ENCODE data around the gene GTF2H4.
"Not testable (repeated sequence)": the region's sequence is repeated elsewhere in the genome, so short reads cannot be mapped to it uniquely, and the experiment has no call there.

The GTF2H4 gene

DNA sequence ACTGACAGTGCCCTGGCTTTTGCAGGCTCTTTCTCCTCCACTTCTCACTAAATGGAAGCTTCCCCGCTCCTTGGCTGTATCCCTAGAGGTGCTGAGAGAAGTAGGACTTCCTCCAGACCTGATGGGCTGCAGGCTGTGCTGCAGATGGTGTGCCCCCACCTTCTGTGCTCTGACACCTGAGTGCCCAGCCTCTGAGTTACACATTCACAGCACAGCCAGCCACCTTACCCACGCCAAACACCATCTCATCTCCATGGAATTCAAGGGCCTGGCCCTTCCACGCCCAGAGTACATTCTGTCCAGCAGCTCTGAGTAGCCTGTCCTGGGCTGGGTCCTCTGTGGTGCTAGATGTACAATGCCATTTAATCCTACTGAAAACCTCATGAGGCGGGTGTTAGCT lies 18.6 kb downstream of the GTF2H4 start:
- DNase-seq: peak; percentile 44

DNA sequence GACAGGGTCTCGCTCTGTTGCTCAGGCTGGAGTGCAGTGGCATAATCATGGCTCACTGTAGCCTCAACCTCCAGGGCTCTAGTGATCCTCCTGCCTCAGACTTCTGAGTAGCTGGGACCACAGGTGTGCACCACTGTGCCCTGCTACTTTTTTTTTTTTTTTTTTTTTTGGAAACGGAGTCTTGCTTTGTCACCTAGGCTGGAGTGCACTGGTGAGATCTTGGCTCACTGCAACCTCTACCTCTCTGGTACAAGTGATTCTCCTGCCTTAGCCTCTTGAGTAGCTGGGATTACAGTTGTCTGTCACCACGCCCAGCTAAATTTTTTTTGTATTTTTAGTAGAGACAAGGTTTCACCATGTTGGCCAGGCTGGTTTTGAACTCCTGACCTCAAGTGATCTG lies 19.1 kb downstream of the GTF2H4 start:
- not testable (repeated sequence) for DNase-seq

DNA sequence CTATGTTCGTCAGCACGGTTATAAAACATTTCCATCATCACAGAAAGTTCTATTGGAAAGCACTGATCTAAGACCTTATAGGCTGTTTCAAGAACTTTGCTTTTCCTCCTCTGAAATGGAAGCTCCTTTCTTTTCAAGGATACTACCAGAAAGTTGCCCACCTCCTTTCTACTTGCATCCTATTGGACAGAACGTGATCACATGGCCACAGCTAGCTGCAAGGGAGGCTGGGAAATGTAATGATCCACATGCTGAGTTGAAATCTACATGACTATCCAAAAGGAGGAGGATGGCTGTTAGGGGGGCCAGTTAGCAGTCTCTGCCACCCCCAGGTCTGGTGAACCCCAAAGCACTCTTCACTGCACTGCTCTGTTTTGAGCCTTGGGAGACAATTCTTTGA lies 20.7 kb downstream of the GTF2H4 start:
- DNase-seq: no peak

DNA sequence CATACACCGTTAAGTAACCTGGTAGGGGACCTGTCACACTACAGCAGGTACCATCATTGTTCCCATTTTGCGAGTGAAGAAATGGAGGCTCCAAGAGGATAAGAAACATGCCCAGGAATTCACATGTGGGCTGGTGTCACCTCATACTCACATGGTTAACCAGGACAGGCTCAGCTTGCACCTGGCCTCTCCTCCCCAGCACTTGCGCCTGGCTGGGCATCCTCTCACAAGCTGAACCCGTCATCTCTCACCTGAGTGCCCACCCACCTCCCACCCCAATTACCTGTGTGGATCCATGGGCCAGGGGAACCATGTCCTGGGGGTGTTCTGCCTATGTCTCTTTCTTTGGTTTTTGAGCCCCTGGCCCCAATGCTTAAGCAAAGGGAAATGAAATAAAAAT lies 22.5 kb downstream of the GTF2H4 start:
- no peak for DNase-seq

DNA sequence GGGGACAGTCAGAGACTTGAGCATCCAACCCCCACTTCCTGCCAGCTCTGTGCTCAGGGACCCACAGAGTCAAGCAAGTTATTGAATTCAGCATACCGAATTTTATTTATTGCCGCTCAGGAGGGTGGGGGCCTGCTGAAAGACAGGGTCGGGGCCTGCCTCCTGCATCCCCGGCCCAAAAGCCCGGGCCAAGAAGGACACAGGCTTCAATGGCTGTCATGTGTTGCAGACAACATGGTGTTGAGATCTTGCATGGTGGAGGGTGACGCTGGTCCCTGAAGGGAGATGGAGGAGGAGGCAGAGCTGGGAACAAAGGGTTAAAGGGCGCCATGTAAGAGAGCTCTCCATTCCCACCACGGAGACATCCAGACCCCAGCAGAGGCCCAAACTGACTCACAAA lies 23.3 kb downstream of the GTF2H4 start:
- no peak for DNase-seq

DNA sequence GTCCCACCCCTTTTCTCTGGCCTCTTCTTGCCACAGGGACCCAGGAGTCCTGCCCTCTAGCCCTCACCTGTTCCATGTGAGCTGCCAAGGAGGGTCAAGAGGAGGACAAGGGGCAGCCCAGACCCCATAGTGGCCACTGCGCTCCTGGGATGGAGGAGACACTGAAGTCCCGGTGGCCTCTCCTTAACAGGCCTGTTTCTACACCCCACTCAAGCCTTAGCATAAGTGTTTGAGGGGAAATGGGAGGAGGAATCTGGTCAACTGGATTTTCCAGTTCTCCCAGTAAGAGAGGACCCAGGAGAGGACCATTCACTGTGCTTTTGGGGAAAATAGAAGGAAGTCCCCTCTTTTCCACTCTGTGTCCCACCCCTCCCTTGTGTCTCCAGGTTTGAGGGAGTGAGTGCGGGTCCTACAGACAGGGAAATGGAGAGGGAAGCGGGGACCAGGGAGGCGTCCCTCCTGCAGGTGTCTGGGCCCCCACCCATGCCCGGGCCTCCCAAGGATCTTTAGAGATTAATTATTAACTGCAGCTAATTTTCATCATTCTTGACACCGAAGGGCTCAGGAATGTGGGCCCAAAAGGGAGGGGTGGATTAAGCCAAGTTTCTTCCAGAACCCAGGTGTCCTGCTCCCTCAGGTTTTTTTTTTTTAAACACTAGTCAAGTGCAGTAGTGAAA lies 24.1 kb downstream of the GTF2H4 start, which contains the start of gene SFTA2:
SFTA2 (minus strand) TSS at position 202 of the 677 bp plus-strand sequence; CDS start at position 128, 74 bp downstream.
- DNase-seq: no peak

DNA sequence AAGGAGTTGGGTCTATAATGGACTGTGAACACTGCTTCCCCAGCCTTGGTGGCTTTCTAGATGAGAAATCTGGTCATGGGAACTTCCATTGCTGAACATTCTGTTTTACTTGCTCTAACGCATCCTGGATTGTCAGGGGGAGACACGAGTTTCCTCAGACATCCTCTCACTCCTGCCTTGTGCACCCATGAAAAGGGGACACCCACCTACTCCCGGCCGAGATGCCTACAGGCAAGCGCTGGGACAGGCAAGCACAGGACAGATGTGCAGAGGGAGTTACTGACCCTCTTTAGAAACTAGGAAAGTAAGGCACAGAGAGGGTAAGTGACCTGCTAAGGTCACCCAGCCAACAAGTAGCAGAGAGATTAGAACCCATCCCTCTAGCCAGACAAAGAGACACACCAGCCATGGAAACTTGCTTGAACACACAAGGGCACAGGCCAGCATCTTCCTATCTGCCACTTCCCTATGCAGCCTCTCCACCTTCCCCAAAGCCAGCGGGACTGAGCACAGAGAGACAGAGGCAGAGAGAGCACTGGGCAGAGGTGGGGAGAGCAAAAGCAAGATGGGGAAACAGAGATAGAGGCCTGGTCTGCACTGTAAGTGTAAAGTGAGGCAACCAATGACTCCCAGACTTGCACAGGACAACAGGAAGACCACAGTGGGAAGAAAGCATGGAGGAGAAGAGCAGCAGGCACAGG lies 24.8 kb downstream of the GTF2H4 start:
- DNase-seq: no peak

DNA sequence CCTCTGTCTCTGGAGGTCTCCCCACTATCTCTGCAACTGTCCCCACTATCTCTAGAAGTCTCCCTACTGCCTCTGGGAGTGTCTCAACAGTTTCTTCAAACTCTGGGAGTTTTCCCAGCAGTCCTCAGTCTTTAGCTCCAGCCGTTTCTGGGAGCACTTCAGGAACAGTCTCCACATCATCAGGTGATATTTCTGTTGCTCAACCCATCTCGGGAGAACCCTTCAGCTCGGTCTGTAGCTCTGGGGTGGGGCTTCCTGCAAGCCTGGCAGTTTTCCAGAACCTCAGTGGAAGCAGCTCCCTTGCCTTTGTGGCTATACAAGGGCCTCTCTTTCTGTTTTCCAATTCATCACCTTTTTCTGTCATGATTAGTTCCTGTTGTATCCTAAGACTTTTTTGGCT lies 27.0 kb downstream of the GTF2H4 start:
- no peak for DNase-seq

DNA sequence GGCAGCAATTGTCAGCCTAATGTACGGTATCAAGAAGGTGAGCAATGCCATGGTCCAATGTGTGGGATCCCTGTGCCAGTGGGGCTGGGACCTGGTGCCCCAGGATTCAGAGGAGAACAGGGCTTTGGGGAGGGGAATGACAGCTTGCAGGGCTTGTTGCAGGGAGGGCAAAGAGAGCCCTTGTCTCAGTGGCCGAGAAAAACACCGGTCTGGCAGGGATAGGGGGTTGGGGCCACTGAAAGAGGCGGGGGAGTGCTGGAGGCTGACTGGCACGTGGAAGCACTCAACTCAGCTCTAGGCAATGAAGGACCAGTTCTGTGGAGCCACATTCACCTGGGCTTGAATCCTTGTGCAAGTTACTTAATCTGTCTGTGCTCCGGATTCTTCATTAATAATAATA lies 29.3 kb downstream of the GTF2H4 start:
- no peak for DNase-seq

DNA sequence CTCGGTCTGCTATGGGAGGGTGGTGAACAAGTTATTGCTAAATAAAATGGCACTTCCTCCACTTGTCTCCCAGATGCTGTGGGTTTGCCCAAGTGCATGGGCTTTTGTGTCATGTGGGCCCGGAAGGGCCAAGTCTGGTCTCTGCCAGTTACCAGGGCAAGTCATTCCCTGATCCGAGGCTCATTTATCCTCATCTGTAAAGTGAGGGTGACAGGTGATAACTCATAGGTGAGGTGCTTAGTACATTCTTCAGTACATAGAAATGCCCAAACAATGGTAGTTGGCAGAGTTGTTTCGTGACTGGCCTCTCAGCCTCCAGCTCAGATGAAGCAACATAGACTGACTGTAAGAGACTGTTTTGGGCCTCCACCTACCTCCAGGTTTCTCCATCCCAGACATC lies 30.7 kb downstream of the GTF2H4 start:
- DNase-seq: no peak

DNA sequence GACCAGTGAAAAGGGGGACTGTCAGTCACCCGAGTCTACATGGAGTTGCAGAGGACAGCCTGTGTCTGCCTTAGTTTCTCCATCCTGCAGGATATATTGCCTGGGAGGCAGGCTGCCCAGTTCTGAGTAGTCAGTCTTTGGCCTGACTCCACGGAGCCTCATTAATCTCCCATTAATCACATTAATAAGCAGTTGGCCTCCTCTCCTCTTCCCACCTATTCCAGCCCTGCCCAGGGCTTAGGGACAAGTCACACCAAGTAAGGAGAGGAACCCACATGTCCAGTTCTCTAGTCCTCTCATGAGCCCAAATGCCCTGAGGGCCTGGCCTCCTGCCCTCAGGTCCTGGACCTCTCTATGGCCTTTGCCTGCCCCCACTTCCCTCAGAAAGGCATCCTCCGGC lies 31.5 kb downstream of the GTF2H4 start:
- no peak for DNase-seq

DNA sequence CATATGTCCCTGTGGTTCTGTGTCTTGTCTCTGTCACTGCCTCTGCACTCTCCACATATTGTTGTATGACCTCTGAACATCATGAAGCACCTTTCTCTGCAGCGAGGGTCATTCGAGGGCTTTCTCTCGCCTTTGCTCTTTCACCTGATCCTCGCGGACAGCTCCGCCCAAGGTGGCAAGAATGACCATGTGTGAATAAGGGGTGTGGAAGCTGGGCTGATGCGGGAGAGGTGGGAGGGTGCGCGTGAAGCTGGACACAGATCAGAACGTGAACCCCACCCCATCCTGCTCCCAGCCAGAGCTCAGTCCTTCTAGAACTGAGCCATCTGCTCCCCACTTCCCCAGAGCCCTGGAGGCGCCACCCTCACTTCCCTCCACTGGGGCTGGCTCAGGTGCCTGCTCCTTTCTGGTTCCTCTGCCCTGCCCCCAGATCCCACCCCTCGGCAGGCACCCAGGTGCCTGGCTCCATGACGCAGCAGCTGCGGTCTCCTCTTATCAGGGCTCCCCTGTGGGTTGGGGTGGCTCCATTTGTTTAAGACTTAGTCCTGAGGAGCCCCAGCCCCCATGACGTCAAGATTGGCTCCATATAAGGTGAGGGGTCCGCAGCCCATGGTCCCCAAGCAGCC lies 32.5 kb downstream of the GTF2H4 start, which contains the start of gene MUCL3:
MUCL3 (plus strand) TSS at position 613 of the 626 bp plus-strand sequence. CDS start 27 bp downstream, outside the sequence.
- DNase-seq: no peak

DNA sequence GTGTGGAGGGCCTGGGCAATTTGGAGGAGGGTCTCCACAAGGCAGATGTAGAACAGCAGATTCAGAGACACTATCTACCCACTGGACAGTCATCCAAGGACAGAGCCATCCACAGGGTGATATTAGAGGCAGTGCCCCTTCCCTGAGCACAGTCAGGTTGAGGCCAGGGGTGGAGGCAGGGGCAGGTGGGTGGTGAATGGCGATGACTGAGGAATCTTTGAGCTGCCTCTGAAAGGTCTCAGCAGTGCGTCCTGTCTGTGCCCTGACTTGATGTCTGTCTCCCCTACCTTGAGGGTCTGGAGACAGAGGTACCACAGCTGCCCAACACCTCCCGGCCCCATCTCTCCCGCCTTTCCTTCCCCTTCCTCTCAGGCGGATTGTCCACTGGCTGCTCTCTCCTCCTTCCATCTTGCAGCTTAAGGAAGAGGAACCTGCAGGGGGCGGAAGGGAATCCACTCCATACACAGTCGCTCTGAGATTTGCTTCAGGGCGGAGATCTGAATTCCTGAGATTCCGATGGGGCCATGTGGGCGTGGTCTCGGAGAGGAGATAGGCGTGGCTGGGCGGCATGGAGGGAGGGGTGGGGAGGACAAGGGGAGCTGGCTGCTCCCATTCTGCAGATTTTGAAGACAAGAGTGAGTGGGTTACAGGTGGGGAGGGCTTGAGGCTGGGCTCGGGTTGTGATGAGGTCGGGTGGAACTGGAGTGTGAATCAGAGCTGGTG lies 34.5 kb downstream of the GTF2H4 start:
- DNase-seq: peak; percentile 86

DNA sequence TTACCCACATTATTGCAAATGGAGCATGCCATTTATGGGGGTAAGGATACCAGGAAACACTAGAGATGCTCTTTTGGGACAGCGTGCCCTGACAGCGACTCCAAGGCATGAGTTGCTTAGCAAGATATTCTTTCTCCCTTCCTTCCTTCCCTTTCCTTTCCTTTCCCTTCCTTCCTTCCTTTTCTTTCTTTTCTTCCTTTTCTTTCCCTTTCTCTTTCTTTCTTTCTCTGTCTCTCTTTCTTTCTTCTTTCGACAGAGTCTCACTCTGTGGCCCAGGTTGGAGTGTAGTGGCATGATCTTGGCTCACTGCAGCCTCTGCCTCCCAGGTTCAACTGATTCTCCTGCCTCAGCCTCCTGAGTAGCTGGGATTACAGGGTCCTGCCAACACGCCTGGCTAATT lies 36.0 kb downstream of the GTF2H4 start:
- no peak for DNase-seq

DNA sequence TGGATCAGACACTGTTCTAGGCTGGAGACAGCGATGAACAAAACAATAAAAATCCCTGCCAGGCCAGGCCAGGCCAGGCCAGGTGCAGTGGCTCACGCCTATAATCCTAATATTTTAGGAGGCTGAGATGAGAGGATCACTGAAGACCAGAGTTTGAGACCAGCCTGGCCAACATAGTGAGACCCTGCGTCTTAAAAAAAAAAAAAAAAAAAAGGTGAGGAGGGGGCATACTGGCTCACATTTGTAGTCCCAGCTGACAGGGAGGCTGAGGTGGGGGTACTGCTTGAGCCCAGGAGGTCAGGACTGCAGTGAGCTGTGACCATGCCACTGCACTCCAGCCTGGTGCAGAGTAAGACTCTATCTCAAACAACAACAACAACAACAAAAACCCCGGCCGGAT lies 37.3 kb downstream of the GTF2H4 start:
- no peak for DNase-seq

DNA sequence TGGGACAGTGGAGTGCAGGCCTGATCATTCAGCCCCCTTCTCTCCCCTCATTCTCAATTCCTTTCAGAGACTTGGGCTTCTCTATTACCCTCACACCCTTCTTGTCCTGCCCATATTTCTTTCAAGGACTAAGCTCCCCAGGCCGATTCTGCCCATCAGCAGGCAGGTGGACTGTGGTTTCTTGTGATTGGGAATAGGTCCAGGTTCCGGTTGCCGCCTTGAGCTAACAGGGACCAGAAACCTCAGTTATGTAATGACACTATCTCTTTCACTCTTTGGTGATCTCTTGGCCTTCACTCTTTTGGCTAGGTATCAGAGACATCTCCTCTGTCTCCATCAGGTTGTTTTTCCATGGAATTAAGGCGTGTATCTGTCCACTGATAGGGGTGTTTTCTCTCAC lies 39.2 kb downstream of the GTF2H4 start:
- no peak for DNase-seq

DNA sequence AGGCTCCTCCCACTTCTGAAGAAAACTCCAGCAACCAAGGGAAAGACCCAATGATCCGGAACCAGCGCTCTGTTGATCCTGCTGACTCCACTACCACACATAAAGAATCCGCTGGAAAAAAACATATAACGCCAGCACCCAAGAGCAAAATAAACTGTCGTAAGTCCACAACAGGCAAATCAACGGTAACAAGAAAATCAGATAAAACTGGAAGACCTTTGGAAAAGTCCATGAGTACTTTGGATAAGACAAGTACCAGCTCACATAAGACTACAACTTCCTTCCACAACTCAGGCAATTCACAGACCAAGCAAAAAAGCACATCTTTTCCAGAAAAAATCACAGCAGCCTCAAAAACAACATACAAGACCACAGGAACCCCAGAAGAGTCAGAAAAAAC lies 40.8 kb downstream of the GTF2H4 start:
- DNase-seq: no peak

DNA sequence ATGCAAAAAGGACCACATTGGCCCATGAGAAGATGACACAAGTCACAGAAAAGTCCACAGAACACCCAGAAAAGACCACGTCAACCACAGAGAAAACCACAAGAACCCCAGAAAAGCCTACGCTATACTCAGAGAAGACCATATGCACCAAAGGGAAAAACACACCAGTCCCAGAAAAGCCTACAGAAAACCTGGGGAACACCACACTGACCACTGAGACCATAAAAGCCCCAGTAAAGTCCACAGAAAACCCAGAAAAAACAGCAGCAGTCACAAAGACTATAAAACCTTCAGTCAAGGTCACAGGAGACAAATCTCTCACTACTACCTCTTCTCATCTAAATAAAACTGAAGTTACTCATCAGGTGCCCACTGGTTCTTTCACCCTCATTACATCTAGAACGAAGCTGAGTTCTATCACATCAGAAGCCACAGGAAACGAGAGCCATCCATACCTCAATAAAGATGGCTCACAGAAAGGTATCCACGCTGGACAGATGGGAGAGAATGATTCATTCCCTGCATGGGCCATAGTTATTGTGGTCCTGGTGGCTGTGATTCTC lies 44.0 kb downstream of the GTF2H4 start:
- no peak for DNase-seq

DNA sequence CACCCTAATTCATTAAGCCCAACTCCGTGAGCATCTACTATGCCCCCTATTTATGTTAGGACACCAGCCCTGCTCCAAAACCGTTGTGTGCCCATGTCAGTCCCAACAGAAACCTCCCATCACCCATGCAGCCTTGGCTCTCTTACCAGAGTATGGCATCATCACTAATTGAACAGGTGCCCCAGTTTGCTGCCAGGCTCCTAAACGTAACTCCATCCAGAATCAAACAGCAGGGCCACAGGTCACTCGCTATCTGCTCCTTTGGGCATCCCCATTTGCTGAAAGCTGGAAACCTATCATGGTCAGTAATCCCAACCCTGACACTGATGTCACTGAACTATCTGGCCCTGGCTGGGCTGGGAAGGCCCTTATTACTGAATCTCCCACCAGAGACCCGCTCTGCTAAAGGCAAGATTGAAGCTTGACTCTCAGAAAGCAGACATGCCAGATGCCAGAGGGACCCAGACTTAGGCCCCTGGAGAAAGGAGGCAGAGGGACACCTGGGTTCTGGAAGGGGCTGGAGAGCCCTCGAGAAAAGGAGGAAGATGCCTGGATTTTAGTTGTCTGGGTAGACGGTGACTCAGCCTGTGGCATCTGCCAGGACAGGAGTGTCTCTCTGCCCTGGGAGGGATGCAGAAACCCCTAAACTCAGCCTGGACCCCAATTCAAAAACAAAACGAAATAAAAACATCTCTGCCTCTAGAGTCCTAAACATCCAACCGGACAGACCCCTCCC lies 46.8 kb downstream of the GTF2H4 start:
- DNase-seq: no peak

DNA sequence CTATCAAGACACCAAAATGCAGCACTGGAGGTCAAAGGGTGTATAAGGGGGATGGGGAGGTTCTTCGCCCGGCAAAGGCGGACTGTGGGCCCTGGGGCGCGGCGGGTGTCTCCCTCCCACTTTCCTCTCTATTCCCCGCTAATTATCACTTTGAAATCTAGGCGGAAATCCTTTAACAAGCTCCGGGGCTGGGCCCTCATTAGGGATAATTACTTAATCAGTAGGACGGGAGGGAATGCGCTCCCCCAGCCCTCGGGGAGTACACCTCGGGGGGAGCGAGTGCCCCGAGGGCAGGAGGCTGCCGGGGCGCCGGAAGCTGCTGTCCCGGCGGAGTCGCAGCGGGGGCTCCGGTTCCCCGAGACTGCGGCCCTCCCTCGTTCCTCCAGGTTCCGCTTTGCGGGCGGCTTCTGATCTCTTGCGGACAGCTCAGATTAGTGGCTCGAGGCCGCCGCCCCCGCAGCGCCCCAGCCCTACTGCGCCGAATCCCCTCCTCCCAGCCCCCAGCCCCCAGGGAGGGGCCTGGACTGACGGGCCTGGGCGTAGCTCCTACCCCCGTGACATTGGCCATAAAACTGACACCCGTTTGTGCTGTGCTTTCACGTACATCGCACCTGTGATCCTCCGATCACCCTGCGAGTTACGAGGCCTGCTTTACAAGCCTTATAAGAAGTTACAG lies 47.5 kb downstream of the GTF2H4 start:
- no peak for DNase-seq

DNA sequence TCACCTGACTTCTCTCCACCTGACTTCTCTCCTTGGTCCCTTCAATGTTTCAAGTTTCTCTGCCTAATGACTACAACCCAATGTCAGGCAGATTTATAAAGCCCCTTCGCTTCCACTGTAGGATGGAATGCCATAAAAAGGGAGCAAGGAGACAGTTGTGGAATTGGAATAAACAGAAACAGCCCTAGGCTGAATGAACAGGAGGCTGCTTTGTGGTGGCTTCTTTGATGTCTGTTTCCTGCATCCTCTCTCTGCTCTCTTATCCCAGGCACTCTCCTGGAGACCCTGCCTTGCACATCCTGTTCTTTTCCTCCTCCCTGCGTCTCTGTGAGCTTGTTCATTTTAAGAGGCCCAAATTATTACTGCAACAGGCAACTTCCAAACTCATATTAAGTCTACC lies 49.7 kb downstream of the GTF2H4 start:
- DNase-seq: no peak

Data from HCEC 1CT (cell line).